Stimulated activated CD4-positive, alpha-beta T cell treated with anti-CD3 and anti-CD28 coated beads, TNF-alpha, amount 100 ng/mL, for 48 hours (primary cell): ENCODE measurements around the gene ADAMTS18.
A peak's percentile ranks its signal among the peaks of the same experiment; 100 is the strongest.
"Not testable (repeated sequence)": the region's sequence is repeated elsewhere in the genome, so short reads cannot be mapped to it uniquely, and the experiment has no call there.

Experiments
- DNase-seq, 3 donors: peaks; one replicate each; pipeline ENCODE4 v3.0.0-alpha.2; 2020; ENCODE audit warnings: low read depth in 3 of 3

The ADAMTS18 gene

DNA sequence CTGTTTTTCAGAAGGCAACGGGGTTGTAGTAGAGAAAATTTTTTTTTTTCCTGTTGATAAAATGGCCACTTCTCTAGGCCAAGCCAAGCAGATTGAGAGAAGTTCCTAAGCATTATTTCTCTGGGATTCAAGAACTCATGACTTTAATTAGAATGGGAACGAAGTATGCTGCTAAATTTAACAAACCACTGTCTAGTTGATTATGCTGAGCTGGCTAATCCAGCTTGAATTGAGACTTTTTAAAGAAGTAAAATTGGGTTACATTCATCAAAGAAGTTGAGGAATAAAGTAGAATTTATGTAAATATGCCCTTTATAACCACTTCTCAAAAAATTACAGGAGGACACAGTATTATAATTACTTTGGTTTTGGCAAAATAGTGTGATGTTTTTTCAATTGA is 152.5 kb downstream of the ADAMTS18 start:
- no peak for DNase-seq

DNA sequence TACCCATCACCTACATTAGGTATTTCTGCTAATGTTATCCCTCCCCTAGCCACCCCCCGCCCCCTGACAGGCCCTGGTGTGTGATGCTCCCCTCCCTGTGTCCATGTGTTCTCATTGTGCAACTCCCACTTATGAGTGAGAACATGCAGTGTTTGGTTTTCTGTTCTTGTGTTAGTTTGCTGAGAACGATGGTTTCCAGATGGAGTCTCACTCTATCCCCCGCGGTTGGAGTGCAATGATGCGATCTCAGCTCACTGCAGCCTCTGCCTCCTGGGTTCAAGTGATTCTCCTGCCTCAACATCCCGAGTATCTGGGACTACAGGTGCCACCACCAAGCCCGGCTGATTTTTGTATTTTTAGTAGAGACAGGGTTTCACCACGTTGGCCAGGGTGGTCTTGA is 155.5 kb downstream of the ADAMTS18 start:
- not testable (repeated sequence) for DNase-seq

DNA sequence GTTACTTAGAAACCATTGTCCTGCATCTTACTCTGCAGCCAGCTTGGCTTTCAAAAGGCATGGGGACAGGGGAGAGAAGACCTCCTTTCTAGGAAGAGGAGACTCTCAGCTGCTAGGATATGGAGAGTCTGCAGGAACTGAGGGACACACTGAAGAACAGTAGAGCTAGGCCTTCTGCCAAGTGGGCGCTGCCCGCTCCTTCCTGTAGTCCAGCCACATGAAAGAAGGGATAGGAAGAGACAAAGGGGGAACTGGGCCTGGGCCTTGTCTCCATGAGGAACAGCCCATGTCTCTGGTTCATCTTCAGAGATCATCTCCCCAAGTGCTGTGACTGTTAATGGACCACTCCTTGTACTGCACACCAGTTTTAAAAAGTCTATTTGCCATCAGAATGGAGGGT is 157.3 kb downstream of the ADAMTS18 start:
- no peak for DNase-seq

DNA sequence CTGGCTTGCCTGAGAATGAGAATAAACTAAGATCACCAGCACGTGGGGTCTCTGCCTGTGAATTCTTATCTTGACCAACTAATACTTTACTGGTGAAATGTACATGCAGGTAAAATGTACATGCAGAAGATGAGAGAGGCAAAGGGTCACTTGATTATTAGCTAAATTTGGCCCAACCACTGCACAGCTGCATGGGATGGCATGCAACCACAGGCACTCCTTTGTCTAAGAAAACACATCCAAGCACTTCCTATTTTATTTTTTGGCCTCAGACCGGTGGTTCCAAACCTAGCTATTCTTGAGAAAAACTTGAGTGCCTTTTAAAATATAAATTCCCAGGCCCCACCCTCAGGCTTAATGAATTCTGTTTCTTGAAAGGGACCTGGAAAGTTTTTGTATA is 157.7 kb downstream of the ADAMTS18 start:
- DNase-seq = no peak

DNA sequence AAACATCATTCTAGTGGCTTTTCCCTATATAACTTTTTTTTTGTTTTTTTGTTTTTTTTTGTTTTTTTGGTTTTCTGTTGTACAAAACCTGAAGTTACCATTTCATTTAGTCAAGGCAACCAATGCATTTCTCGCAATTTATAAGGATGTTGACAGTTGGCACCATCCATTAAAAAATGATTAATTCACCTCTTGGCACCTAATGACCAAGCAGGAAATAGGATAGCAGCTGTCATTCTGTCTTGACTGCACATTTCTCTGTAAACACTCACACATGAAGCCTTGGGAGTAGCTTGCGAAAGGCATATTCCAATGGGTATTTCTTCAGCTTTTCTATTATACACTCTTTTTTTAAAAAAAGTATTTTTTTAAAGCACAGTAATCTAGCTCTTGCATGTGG is 158.2 kb downstream of the ADAMTS18 start:
- no peak for DNase-seq

DNA sequence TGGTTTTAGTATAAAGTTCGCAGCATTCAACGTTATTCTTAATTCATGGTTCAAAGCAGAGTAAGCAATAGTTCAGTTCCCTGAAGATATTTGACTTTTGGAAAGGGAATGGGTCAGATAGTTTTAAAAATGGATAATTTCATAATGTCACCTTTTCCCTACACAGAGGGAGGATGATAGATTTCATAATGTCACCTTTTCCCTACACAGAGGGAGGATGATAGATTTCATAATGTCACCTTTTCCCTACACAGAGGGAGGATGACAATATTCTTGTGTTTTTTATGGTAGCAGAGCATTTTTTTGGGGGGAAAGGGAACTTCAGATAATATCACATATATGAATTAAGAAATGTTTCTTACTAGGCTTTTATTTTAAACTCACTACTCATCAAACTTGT is 159.5 kb downstream of the ADAMTS18 start:
- DNase-seq = not testable (repeated sequence)

DNA sequence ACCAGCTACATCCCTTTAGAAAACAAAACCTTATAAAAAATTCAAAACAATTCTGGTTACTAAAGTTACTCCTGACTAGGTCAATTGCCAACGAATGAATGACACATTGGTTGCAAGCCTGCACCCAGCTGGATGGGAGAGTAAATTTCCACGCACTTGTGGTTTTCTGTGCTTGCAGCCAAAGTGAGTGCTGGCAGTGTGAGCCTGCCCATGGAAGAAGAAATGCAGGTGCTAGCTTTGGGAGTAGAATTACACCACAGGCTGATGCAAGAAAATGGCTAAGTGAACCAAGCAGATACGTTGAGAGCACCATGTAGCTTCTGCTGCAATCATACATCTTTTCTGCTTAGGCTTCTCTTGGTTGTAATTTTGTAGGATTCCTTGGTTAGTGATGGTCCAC is 161.0 kb downstream of the ADAMTS18 start:
- no peak for DNase-seq

DNA sequence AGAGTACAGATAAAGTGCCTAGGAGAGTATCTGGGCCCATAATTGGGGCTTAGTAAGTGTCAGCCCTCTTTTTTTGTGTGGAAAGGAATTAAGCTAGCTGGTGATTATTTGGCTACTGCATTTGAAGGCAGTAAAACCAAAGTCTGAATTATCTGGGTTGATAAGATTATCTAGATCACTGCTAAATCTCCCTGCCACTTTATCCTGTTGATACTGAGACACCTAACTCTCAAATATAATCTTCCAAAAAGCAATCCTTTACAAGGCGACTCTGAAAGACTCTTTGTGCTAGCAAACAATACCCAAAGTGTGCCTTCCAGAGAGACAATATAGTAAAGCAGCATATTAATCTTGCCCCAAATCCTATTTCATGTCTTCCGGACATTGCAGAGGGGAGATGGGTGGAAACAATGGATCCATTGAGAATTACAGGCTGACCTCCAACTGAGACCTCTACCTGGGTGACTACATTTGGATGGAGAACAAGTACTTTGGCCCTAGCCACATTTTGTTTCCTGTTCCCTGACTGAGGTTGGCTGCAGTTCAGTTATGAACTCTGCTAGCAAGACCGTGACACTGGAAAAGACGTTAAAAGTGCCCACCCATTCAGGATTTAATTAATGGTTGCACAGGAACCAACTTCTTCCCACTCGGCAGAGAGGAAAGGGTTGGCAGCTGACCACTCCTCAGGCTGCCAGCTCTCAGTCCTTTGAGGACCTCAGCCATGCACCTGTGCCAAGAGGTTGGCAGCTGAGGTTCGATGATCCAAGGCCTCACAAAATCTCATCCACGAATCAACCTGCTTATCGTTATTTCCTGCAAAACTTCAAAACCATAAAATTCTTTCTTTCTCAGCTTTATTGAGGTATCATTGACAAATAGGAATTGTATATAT is 163.1 kb downstream of the ADAMTS18 start:
- no peak for DNase-seq

DNA sequence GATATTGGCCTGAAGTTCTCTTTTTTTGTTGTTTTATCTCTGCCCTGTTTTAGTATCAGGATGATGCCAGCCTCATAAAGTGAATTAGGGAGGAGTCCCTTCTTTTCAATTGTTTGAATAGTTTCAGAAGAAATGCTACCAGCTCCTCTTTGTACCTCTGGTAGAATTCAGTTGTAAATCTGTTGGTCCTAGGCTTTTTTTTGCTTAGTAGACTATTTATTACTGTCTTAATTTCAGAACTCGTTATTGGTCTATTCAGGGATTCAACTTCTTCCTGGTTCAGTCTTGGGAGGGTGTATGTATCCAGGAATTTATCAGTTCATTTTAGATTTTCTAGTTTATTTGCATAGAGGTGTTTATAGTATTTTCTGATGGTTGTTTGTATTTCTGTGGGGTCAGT is 168.6 kb downstream of the ADAMTS18 start:
- not testable (repeated sequence) for DNase-seq

DNA sequence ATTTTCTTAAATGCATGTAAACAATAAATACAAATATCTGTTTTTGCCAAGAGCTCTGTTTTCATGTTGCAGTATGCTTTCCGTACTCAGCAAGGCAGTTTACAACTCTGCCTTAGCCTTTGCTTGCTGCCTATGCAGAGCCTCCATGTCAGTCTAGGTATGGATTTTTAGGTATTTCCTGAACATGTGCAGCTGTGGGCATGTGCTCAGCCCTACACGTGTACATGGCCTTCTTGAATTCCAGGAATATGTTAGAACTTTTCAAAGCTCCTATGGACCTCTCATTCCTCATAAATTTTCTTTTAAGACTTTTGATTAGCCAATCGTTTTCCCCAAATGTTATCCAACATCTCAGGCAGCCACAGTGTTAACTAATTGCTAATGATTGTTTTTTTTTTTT is 171.9 kb downstream of the ADAMTS18 start:
- no peak for DNase-seq

DNA sequence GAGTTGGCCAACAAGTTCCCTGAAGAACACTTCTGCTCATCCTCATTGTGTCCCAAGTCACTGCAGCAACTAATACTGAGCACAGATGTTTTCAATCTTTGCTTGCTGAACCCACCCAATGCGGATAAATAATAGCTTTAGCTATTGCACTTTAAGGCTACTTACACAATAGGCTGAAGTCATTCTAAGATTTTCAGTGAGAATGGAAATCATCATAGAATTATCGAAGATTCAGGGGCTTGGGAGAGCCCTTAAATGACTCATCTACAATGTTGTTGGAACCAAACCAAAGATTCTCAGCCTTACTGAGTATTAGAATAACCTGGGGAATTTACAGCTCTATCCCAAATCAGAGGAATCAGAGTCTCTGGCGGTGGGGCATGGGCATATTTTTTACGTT is 184.4 kb downstream of the ADAMTS18 start:
- DNase-seq = no peak

DNA sequence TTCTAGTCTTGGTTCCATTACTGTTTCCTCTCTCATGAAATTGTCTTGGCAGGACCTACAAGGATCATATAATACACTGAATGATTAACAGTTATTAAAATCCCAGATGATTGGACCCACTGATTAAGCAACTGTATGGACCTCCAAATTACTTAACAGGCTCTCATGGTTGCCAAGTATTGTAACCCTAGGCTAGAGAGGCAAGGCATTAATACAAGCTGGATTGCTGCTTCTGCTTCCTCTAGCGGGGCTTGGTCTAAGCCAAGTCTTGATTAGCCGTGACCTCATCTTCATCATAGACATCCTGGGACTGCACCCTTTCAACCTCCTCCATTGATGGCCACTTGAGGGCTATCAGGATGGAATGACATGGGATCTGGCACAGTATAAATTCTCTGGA is 188.7 kb downstream of the ADAMTS18 start:
- DNase-seq = no peak

DNA sequence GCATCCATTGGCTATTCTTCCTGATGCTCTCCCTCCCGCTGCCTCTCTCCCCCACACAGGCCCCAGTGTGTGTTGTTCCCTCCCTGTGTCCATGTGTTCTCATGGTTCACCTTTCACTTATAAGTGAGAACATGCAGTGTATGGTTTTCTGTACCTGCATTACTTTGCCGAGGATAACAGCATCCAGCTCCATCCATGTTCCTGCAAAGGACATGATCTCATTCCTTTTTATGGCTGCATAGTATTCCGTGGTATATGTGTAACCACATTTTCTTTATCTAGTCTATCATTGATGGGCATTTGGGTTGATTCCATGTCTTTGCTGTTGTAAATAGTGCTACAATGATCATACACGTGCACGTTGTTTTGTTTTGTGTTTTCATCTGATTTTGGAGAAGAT is 192.4 kb downstream of the ADAMTS18 start:
- DNase-seq = not testable (repeated sequence)

DNA sequence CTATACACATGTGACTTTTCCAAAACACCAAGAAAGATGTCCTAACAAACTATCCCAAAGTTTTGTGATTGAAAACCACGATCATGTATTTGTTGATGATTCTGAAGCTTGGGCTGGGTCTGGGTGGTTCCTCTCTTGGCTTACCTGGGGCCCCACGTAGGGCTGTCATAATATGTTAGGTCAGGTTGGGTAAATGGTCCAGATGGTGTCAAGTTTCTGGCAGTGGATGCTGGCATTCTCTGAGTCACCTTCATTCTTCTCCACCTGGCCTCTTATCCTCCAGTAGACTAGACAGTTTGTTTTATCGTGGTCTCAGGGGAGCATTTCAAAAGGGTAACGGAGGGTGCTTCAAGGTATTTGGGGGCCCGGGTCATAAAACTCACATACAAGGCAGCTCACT is 196.2 kb downstream of the ADAMTS18 start:
- DNase-seq = no peak

DNA sequence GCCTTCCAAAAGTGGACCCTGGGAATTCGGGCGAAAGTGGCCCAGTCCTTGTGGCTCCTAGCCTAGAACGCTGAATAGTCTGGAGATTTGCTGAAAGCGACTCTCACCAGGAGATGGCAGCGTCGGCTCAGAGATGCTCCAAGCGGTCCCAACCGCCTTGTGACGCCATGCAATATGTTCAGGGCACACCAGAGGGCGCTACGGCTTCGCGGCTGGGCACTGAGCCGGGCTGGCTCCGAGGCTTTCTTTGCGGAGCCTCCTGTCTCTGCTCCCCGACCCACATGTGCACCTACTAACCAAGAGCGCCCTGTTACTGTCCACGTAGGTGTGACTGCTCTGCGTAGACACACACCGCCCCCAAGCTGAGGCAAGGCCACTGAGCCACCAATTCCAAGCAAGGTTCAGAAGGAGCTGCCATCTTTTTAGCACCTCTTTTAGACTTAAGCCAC is 198.7 kb downstream of the ADAMTS18 start:
- peak; percentile 79 to 83 (median 80) for DNase-seq

DNA sequence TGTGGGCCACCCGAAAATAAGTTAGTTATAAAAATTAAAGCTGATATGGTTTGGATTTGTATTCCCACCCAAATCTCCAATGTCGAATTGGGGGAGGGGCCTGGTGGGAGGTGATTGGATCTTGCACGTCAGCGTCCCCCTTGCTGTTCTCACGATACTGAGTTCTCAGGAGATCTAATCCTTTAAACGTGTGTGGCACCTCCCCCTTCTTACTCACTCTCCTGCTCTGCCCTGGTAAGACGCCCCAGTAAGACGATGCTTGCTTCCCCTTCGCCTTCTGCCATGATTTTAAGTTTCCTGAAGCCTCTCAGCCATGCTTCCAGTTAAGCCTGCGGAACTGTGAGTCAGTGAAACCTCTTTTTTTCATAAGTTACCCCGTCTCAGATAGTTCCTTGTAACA is 200.2 kb downstream of the ADAMTS18 start:
- DNase-seq = no peak

DNA sequence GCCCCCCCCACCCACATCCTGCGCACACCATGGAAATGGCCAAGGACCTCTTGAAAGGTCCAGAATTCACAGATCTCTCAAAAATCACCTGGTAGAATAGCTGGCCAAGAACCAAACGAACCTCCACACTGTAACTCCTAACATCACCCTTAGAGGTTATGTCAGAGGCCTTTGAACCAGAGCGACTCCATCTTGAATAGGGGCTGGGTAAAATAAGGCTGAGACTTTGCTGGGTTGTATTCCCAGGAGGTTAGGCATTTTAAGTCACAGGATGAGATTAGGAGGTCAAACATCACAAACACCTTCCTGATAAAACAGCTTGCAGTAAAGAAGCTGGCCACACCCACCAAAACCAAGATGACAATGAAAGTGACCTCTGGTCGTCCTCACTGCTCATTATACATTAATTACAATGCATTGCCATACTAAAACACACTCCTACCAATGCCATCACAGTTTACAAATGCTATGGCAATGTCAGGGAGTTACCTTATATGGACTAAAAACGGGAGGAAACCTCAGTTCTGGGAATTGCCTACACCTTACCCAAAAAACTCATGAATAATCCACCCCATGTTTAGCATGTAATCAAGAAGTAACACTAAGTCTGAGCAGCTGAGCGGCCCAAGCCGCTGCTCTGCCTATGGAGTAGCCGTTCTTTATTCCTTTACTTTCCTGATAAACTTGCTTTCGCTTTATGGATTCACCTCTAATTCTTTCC is 200.9 kb downstream of the ADAMTS18 start:
- no peak for DNase-seq
